ENCODE data around the gene POU3F1.

DNA sequence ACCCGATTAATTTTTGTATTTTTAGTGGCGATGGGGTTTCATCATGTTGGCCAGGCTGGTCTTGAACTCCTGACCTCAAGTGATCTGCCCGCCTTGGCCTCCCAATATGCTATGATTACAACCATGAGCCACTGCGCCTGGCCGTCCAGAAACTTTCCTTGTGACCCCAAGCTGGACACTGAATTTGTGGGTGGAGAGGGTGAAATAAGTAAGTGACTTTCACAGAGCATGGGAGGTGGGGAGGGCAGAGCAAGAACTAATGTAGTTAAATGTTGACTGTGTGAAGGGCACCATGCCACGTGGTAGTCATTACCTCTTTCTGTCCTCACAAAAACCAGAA, 36.8 kb downstream of the POU3F1 start:
- TF ChIP-seq, protein P1, sequence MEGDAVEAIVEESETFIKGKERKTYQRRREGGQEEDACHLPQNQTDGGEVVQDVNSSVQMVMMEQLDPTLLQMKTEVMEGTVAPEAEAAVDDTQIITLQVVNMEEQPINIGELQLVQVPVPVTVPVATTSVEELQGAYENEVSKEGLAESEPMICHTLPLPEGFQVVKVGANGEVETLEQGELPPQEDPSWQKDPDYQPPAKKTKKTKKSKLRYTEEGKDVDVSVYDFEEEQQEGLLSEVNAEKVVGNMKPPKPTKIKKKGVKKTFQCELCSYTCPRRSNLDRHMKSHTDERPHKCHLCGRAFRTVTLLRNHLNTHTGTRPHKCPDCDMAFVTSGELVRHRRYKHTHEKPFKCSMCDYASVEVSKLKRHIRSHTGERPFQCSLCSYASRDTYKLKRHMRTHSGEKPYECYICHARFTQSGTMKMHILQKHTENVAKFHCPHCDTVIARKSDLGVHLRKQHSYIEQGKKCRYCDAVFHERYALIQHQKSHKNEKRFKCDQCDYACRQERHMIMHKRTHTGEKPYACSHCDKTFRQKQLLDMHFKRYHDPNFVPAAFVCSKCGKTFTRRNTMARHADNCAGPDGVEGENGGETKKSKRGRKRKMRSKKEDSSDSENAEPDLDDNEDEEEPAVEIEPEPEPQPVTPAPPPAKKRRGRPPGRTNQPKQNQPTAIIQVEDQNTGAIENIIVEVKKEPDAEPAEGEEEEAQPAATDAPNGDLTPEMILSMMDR (IDR thresholded peaks at IDR 0.05; ENCODE audit: insufficient read depth, low read length): no peak
- TF ChIP-seq, protein P2, sequence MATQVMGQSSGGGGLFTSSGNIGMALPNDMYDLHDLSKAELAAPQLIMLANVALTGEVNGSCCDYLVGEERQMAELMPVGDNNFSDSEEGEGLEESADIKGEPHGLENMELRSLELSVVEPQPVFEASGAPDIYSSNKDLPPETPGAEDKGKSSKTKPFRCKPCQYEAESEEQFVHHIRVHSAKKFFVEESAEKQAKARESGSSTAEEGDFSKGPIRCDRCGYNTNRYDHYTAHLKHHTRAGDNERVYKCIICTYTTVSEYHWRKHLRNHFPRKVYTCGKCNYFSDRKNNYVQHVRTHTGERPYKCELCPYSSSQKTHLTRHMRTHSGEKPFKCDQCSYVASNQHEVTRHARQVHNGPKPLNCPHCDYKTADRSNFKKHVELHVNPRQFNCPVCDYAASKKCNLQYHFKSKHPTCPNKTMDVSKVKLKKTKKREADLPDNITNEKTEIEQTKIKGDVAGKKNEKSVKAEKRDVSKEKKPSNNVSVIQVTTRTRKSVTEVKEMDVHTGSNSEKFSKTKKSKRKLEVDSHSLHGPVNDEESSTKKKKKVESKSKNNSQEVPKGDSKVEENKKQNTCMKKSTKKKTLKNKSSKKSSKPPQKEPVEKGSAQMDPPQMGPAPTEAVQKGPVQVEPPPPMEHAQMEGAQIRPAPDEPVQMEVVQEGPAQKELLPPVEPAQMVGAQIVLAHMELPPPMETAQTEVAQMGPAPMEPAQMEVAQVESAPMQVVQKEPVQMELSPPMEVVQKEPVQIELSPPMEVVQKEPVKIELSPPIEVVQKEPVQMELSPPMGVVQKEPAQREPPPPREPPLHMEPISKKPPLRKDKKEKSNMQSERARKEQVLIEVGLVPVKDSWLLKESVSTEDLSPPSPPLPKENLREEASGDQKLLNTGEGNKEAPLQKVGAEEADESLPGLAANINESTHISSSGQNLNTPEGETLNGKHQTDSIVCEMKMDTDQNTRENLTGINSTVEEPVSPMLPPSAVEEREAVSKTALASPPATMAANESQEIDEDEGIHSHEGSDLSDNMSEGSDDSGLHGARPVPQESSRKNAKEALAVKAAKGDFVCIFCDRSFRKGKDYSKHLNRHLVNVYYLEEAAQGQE (IDR thresholded peaks at IDR 0.05; ENCODE audit: insufficient replicate concordance, low read depth): no peak
- TF ChIP-seq POLR2AphosphoS5 (IDR thresholded peaks at IDR 0.05; ENCODE audit: low read depth): no peak
- TF ChIP-seq GABPA (IDR thresholded peaks at IDR 0.05; ENCODE audit: low read depth): no peak
